Measurements from ENCODE around the gene TMEM116.
"Not testable (repeated sequence)": the region's sequence is repeated elsewhere in the genome, so short reads cannot be mapped to it uniquely, and the experiment has no call there.

TMEM116 gene

DNA sequence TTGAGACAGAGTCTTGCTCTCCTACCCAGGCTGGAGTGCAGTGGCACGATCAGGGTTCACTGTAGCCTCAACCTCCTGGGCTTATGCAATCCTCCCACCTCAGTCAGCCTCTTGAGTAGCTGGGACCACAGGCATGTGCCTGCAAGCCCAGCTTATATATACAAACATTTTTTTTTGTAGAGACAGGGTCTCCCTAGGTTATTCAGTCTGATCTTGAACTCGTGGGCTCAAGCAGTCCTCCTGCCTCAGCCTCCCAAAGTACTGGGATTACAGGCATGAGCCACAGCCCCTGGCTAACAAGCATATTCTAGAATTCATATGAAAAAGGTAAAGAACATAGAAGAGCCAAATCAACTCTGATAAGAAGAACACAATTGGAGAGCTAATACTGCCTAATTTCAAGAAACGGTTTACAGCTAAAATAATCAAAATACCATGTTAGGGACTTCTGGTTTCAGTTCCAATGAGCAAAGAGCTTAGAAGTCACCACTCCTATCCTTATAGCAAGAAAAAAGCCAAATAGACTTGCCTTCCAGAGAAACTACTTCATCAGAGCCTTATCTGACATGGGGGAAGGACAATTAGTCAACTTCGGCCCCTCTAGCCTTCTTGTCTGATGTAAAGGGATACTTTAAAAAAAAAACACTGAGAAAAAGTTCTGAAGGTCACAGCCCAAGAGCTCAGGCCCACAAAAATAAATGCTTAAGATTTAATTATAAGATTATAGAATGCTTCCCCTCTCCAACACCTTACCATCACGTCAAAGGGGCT is 37.6 kb downstream of the TMEM116 start:
- DNase-seq, result no peak

DNA sequence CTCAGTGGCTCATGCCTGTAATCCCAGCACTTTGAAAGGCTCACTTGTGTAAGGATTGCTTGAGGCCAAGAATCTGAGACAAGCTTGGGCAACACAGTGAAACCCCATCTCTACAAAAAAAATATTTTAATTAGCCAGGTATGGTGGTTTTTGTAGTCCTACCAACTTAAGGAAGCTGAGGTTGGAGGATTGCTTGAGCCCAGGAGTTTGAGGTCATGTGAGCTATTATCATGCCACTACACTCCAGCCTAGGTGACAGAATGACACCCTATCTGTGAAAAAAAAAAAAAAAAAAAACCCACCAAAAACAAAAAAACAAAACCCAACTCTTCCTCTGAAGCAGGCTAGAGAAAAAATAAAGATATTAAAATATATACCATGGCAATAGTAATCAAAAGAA is 41.2 kb downstream of the TMEM116 start:
- DNase-seq, result no peak

DNA sequence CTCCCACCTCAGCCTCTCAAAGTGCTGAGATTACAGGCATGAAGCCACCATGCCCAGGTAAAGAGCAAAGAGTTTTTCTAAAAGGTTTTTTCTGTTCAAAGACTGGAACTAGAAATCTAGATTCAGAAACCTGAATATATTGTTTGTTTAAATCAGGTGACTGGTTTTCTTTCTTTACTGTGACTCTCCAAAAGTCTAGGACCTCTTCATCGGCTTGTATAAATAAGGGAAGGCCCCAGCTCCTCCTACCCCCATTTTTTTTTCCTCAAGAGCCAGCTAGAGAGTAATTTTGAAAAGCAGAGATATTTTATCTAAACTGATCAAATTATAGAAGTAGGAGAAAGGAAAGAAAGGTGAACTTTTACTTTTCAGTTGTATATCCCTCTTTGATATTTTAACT is 48.0 kb downstream of the TMEM116 start:
- no peak for DNase-seq

DNA sequence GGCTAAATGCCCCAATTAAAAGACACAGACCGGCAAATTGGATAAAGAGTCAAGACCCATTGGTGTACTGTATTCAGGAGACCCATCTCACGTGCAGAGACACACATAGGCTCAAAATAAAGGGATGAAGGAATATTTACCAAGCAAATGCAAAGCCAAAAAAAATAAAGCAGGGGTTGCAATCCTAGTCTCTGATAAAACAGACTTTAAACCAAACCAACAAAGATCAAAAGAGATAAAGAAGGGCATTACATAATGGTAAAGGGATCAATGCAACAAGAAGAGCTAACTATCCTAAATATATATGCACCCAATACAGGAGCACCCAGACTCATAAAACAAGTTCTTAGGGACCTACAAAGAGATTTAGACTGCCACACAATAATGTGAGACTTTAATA is 53.4 kb downstream of the TMEM116 start:
- not testable (repeated sequence) for DNase-seq

DNA sequence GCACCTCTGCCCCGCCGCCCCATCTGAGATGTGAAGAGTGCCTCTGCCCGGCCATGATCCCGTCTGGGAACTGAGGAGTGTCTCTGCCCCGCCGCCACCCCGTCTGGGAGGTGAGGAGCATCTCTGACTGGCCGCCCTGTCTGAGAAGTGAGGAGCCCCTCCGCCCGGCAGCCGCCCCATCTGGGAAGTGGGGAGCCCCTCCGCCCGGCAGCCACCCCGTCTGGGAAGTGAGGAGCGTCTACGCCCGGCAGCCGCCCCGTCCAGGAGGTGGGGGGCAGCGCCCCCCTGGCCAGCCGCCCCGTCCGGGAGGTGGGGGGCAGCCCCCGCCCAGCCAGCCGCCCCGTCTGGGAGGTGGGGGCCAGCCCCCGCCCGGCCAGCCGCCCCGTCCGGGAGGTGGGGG is 55.7 kb downstream of the TMEM116 start:
- not testable (repeated sequence) for DNase-seq

DNA sequence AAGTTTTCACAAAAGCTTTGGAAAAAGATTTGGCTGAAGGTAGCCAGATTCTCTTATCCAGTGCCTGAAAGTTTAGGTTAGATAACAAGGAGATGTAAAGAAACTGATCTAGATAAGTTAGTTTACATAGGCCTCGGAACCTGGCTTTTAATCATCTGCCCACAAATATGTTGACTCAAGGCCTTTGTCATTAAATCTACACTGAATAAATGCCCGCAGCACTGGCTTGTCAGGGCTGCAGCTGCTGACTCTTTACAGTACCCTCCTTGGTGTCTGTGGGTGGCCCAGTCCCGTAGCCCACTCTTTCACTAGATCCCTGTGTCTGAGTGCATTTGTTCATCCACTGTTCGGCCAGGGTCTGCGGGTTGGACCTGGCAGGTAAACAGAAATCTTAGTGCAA is 58.0 kb downstream of the TMEM116 start:
- DNase-seq, result no peak

DNA sequence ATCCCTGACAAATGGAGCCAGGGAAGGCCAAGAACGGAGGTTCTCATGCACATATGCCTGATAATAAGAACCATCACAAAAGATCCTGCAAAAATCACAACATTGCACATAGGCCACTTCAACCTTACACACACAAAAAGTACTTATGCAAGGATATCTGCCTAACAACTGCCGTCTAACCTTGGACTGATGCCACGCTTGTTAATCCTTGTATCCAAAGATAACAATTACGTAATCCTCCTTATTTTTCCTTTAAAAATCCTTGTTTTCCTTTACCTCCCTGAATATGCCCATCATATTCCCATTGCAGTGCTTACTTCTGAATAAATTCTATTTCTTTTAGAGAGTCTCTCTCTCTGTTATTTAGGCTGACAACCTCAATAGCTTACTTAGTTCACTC is 59.5 kb downstream of the TMEM116 start:
- no peak for DNase-seq

DNA sequence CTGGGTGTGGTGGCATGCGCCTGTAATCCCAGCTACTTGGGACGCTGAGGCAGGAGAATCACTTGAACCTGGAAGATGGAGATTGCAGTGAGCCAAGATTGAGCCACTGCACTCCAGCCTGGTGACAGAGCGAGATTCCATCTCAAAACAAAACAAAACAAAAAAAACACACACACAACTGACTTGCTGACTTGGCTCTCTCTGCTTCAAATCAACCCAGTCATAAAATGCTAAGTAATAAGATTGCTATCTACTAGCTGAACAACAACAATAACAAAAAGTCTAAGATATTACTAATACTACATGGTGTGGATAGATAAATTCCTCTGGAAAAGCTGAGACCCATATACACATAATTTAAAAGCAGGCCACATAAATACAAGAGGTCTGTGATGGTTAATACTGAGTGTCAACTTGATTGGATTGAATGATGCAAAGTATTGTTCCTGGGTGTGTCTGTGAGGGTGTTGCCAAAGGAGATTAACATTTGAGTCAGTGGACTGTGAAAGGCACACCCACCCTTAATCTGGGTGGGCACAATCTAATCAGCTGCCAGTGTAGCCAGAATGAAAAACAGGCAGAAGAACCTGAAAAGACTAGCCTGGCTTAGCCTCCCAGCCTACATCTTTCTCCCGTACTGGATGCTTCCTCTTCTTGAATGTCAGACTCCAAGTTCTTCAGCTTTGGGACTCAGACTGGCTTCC is 60.7 kb downstream of the TMEM116 start:
- not testable (repeated sequence) for DNase-seq

DNA sequence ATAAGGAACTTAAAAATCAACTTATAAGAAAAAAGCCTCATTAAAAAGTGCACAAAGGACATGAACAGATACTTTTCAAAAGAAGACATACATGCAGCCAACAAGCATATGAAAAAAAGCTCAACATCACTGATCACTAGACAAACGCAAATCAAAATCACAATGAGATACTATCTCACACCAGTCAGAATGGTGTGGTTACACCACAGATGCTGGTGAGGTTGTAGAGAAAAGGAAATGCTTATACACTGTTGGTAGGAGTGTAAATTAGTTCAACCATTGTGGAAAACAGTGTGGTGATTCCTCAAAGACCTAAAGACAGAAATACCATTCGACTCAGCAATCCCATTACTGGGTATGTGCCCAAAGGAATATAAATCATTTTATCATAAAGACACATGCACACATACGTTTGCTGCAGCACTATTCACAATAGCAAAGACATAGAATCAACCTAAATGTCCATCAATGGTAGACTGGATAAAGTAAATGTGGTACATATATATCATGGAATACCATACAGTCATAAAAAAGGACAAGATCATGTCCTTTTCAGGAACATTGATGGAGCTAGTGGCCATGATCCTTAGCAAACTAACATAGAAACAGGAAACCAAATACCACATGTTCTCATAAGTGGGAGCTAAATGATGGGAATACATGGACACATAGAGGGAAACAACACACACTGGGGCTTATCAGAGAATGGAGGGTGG is 61.8 kb downstream of the TMEM116 start:
- not testable (repeated sequence) for DNase-seq

DNA sequence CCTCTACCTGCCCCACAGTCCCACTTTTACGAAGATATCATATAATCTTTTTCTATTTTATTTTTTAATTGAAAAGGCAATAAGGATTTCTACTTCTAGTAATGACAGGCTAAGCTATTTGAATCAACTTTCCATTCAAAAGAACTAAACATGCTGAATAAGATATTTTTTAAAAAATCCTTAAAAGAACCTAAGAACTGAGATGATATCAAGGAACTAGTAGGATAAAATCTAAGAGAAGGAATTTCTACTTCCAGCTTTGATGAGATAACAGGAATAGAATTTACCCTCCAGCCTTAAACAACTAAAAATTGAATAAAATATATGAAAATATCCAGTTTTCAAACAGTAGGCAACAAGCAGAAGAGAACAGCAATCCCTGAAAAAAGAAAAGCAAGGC is 69.0 kb downstream of the TMEM116 start:
- DNase-seq, result no peak

DNA sequence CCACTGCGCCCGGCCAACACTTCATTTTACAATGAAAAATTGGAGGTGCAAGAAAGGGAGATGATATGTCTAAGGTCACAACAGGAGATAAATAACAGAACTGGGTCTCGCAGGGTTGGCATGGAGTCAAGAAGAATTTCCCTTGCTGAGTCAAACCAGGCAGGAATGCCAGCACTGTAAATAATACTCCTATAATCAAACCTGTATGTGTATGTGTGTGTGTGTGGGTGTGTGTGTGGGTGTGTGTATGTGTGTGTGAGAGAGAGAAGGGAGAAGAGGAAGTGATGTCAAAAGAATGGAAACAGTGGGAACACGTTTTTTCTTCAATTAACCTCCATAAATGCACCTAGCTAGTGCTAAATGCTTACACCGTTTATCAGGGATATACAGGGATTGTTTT is 70.4 kb downstream of the TMEM116 start:
- DNase-seq, result no peak

DNA sequence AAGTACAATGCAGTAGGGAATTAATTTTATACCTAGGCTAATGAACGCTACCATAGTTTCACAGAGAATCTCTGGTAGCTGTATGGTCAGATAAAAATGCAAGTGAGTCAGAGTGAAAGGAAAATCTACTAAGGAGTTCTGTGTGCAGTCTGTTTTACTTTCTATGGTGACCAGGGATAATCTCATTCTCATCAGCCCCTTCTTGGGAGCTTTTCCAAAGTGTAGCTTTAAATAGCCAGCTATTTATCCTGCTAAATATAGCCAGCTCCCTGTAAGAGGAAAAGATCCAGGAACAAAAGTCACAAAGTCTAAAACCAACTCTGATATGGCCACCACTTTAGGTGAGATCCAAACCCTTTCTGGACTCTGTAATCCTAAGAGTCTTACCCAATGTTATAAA is 75.5 kb downstream of the TMEM116 start:
- no peak for DNase-seq

DNA sequence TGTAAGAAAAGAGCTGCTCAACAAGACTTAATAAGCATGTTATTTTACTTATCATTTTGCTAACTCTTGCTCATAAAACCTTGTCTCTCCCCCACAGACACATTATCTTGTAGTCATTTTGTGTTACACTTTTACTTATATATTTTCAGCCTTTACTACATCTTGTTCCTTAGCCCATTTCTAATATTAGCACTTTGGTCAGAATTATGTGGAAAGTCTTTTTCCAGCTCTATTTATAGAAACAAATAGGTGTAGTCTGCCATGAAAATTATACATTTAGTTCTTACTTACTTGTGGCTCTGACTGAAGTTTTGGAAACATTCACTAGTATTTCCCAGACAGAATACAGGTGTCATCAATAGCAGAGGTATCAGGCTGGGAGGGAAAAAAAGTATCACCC is 76.1 kb downstream of the TMEM116 start:
- no peak for DNase-seq

DNA sequence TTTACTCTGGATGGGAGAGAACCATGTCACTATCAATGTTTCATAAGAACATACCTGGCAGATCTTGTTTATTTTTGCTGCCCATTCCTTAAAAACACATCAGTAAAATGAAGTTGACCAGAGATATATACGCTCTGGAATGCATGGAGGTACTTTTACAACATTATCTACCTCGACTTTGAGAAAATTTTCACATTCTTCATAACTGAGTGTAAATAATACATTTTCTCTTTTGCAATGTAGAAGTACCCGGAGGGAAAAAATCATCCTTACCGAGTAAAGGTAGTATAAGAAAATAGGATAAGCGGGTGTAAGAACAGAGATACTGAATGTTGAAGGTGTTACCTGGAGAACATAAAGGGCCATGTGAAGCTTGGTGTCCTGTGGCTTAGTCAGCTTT is 80.7 kb downstream of the TMEM116 start:
- DNase-seq, result no peak

DNA sequence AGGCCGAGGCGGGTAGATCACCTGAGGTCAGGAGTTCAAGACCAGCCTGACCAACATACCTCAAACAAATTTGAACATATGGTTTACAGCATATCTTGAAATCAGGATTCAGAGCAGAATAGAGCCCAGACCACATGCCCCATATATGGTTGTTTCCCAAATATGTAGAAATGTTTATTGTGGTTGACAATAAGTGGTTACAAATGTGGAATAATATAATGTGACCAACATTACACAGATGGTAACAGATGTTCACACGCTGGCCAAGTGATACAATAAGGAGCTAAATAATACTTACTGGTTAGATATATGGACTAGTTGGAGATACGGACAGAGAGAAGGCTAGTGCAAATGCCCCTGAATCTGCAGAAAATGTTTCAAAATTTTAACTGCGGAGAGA is 85.6 kb downstream of the TMEM116 start:
- DNase-seq, result no peak

DNA sequence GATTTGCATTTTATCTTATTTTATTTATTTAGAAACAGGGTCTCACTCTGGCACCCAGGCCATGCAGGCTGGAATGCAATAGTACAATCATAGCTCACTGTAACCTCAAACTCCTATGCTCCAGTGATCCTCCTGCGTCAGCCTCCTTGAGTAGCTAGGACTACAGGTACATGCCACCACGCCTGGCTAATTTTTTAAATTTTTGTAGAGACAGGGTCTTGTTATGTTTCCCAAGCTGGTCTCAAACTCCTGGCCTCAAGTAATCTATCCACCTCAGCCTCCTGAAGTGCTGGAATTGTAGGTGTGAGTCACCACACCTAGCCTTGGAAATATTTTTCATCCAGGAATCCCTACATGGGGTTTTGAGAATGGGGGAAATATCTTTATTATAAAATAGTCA is 86.3 kb downstream of the TMEM116 start:
- DNase-seq, result no peak

DNA sequence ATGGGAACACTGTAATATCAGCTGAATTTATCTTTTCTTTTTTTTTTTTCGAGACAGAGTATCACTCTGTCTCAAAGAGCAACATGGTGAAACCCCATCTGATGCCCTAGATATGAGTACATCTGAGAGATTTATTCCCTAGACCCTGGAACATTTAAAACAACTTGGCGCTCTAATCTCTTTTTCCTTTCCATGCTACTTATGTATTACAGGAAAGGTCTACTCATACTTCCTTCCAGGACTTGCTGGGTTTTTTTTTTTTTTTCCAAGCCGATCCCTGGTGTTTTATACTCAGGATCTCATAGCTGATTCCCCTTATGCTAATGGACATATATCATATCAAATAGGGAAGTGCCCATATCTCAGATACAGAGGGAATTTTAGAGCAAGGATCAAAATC is 87.8 kb downstream of the TMEM116 start:
- DNase-seq, result no peak

DNA sequence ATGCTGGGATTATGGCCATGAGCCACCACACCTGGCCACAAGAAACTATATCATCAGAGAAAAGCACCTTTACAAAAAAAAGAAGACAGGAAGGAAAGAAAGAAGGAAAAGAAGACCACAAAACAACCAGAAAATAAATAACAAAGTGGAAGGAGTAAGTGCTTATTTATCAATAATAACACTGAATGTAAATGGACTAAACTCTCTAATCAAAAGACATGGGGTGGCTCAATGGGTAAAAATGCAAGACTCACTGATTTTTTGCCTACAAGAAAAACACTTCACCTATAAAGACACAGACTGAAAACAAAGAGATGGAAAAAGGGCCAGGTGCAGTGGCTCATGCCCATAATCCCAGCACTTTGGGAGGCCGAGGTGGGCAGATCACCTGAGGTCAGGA is 105.2 kb downstream of the TMEM116 start:
- DNase-seq, result no peak

DNA sequence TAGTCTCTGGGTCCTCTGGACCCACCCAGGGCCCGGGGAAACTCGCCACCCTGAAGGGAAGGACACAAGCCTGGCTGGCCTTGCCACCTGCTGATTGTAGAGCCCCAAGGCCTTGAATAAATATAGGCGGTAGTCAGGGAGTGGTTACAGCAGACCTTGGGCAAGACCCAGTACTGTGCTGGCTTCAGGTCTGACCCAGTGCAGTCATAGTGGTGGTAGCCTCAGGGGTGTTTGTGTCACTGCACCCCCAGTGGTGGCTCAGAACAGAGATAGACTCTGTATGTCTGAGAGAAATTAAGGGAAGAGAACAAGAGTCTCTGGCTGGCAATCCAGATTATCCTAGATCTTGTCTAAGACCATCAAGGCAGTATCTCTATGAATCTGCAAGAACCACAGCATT is 107.5 kb downstream of the TMEM116 start:
- no peak for DNase-seq

DNA sequence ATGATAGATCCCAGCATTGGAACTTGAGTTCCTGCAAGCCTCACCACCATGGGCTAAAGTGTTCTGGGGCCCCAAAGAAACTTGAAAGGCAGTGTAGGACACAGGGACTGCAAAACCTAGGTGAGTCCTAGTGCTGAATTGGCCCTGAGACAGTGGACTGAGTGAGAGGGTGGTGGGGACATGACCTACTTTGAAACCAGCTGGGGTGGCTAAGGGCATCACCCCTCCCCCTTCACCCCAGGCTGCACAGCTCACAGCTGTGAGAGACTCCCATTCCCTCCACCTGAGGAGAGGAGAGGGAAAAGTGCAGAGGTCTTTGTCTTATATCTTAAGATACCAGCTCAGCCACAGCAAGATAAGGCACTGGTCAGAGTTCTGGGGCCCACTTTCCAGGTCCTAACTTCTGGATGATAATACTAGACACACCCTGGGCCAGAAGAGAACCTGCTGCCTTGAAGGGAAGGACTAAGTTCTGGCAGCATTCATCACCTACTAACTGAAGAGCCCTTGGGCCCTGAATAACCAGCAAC is 108.5 kb downstream of the TMEM116 start:
- no peak for DNase-seq

DNA sequence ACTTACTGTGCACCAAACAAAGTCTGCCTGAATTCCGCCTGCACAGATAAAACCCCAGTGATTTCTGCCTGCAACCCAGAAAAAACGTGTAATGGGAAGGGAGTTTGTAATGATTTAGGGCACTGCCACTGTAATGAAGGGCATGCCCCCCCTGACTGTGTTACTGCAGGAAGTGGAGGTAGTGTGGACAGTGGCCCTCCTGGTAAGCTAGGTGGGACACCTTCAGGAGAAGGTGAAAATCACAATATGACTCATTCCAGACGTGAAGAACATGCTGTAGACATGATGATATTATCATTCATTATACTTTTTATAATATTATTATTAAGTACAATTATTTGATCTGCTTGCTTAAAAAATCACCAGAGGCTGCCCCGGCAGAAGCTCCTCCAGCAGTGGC is 111.8 kb downstream of the TMEM116 start:
- DNase-seq, result no peak

DNA sequence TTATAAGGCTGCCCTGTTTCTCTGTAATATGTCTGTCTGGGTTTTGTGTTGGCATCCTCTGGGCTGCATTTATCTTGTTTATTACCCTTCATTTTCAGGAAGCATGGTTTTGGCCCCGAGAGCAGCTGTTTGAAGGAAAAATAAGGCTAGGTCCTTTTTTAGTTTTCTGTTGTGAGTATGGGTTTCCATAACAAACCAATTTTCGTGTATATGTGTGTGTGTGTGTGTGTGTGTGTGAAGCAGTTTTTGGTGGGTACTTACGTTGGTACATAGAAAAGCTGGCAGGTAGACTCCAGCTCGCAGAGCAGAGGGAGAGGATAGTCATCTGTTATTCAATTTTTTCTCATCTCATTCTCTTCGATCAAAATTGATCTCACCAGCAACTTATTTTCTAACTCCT is 118.4 kb downstream of the TMEM116 start:
- no peak for DNase-seq

DNA sequence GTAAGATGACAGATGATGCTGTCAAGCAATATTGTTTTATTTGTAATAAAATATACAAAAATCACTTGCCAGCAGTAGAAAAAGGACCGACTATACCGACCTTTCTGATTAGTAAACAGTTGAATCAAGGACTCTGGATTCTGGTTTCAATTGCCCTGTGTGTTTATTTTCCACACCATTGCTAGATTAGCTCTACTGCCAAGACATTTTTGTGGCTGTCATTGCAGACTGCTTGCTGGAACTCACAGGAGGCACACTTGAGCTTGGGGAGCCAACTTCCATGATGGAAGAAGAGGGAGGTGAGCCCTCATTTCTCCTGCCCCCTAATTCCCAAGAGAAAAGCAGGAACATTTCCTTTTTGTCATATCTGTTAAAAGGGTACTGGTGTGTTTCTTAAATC is 119.7 kb downstream of the TMEM116 start:
- no peak for DNase-seq
